Fibroblast of lung (primary cell): ENCODE measurements around the gene KIRREL2.

Experiments
- CTCF ChIP-seq, 2 donors: IDR thresholded peaks in 1 of 2; conservative IDR thresholded peaks in 1 of 2; 1 replicate in 1 of 2; 2 replicates in 1 of 2; pipeline ENCODE4 v1.5.1; 2011 to 2012; ENCODE audit warnings: low read length in 2 of 2, control low read depth in 1 of 2, inconsistent platforms in 1 of 2, low read depth in 1 of 2, mild to moderate bottlenecking in 1 of 2
- EZH2 ChIP-seq: IDR thresholded peaks from 2 replicates; pipeline ENCODE4 v1.5.1; 2012; ENCODE audit warnings: low read length, control low read depth, mild to moderate bottlenecking; ENCODE audit errors: missing control alignments

GRCh38 chr19:35895911-35896642 lies 39.4 kb downstream of the KIRREL2 start:
- no peak for TF ChIP-seq CTCF (conservative IDR thresholded peaks at IDR 0.05 in 1 of 2, IDR thresholded peaks at IDR 0.05 in 1 of 2; ENCODE audit: low read depth in 1 of 2, low read length in 2 of 2)
- TF ChIP-seq EZH2 = no peak
